CD14-positive monocyte (primary cell): ENCODE results near the gene ZNF273. TPM values are rescaled to one million over a fixed set of nuclear protein-coding genes. Genes with fewer than 3 reads are reported as not detected.
"Not testable (repeated sequence)": the region's sequence is repeated elsewhere in the genome, so short reads cannot be mapped to it uniquely, and the experiment has no call there.

Source experiments
- DNase-seq, 3 donors: peaks; one replicate each; pipeline ENCODE4 v3.0.0-alpha.2; 2011 to 2022
- H2AFZ ChIP-seq: 2 replicates; pipeline ENCODE4 v1.6.0; 2012; ENCODE audit warnings: mild to moderate bottlenecking, low read depth, low read length, inconsistent platforms; ENCODE audit not compliant: insufficient read depth, poor library complexity, severe bottlenecking
- H3K27ac ChIP-seq, 2 donors: 1 replicate in 1 of 2; 2 replicates in 1 of 2; pipeline ENCODE4 v1.5.1; 2012 to 2013; ENCODE audit warnings: low read length in 2 of 2, control low read depth in 1 of 2, inconsistent platforms in 1 of 2, low read depth in 1 of 2, mild to moderate bottlenecking in 1 of 2
- H3K27me3 ChIP-seq, 2 donors: one replicate each; pipeline versions ENCODE4 v1.6.0 to v1.6.1; 2011 to 2013; ENCODE audit warnings: low read length in 2 of 2; ENCODE audit not compliant: control insufficient read depth in 2 of 2, insufficient read depth in 2 of 2
- H3K36me3 ChIP-seq, 2 donors: replicated peaks in 1 of 2; 1 replicate in 1 of 2; 2 replicates in 1 of 2; pipeline versions ENCODE4 v1.5.1 to v1.6.1; 2012 to 2013; ENCODE audit warnings: low read length in 2 of 2, control low read depth in 1 of 2, inconsistent platforms in 1 of 2, mild to moderate bottlenecking in 1 of 2; ENCODE audit not compliant: insufficient read depth in 2 of 2, control insufficient read depth in 1 of 2
- H3K4me1 ChIP-seq, 2 donors: 1 replicate in 1 of 2; 2 replicates in 1 of 2; pipeline versions ENCODE4 v1.5.1 to v1.6.1; 2012 to 2013; ENCODE audit warnings: low read length in 2 of 2, control low read depth in 1 of 2, inconsistent platforms in 1 of 2, mild to moderate bottlenecking in 1 of 2, moderate library complexity in 1 of 2; ENCODE audit not compliant: insufficient read depth in 2 of 2, control insufficient read depth in 1 of 2
- H3K4me2 ChIP-seq: replicated peaks from 2 replicates; pipeline ENCODE3; 2012; ENCODE audit warnings: low read length, moderate library complexity, mild to moderate bottlenecking; ENCODE audit not compliant: poor library complexity, severe bottlenecking; ENCODE audit errors: extremely low read depth
- H3K4me3 ChIP-seq, 3 experiments: fragments of 200-600 bp in 1 of 3; sonication (generic) in 1 of 3; replicated peaks in 1 of 3; 1 replicate in 2 of 3; 2 replicates in 1 of 3; pipeline ENCODE4 v1.5.1; 2011 to 2013; ENCODE audit warnings: low read length in 3 of 3, mild to moderate bottlenecking in 3 of 3, control low read depth in 2 of 3, low read depth in 2 of 3, inconsistent platforms in 1 of 3, moderate library complexity in 1 of 3
- H3K79me2 ChIP-seq: 2 replicates; pipeline ENCODE4 v1.6.0; 2012; ENCODE audit warnings: mild to moderate bottlenecking, control low read depth, inconsistent platforms, low read length, moderate library complexity; ENCODE audit not compliant: insufficient read depth
- H3K9ac ChIP-seq: 2 replicates; pipeline ENCODE4 v1.6.0; 2017; ENCODE audit warnings: low read length, mild to moderate bottlenecking; ENCODE audit not compliant: insufficient read depth, poor library complexity, severe bottlenecking
- H3K9me3 ChIP-seq, 2 donors: replicated peaks in 1 of 2; 1 replicate in 1 of 2; 2 replicates in 1 of 2; pipeline versions ENCODE4 v1.5.1 to v1.6.1; 2012 to 2013; ENCODE audit warnings: low read length in 2 of 2, control low read depth in 1 of 2; ENCODE audit not compliant: control insufficient read depth in 1 of 2, insufficient read depth in 1 of 2
- H4K20me1 ChIP-seq: 2 replicates; pipeline ENCODE4 v1.6.0; 2012; ENCODE audit warnings: mild to moderate bottlenecking, low read length, control low read depth, moderate library complexity; ENCODE audit not compliant: insufficient read depth
- H3K27ac Mint-ChIP-seq, 7 donors: one replicate each; pipeline ENCODE4 v1.8.0; 2020; ENCODE audit warnings: mild to moderate bottlenecking in 7 of 7, mixed read lengths in 7 of 7, moderate library complexity in 6 of 7, inconsistent platforms in 2 of 7
- H3K27me3 Mint-ChIP-seq, 3 donors: one replicate each; pipeline ENCODE4 v1.8.0; 2021 to 2022; ENCODE audit warnings: low read depth in 3 of 3, mild to moderate bottlenecking in 3 of 3, mixed read lengths in 3 of 3, moderate library complexity in 3 of 3, inconsistent platforms in 1 of 3
- H3K36me3 Mint-ChIP-seq, 2 donors: one replicate each; pipeline ENCODE4 v1.8.0; 2020; ENCODE audit warnings: mixed read lengths in 2 of 2, inconsistent platforms in 1 of 2, mild to moderate bottlenecking in 1 of 2
- H3K4me1 Mint-ChIP-seq: one replicate; pipeline ENCODE4 v1.8.0; 2020; ENCODE audit warnings: mild to moderate bottlenecking, mixed read lengths
- H3K4me3 Mint-ChIP-seq, 2 donors: one replicate each; pipeline ENCODE4 v1.8.0; 2020; ENCODE audit warnings: mild to moderate bottlenecking in 2 of 2, mixed read lengths in 2 of 2, moderate library complexity in 1 of 2
- H3K9me3 Mint-ChIP-seq, 7 donors: one replicate each; pipeline ENCODE4 v1.8.0; 2020 to 2022; ENCODE audit warnings: mixed read lengths in 7 of 7, mild to moderate bottlenecking in 6 of 7, moderate library complexity in 6 of 7, inconsistent platforms in 2 of 7
- CTCF ChIP-seq: fragments of 200-600 bp; IDR thresholded peaks from one replicate; pipeline ENCODE4 v1.8.0; 2022; ENCODE audit warnings: antibody characterized with exemption, mild to moderate bottlenecking
- WGBS: methylation state at CpG from one replicate; pipeline ENCODE4 v1.1.5; 2013; ENCODE audit warnings: missing lambda C conversion rate; ENCODE audit not compliant: insufficient coverage; 5-methylcytosine and 5-hydroxymethylcytosine counted together
- intact Hi-C, 2 donors: fragments of 100-400 bp; cut with micrococcal nuclease; formaldehyde crosslinking; loops; one replicate each; pipeline versions ENCODE4 v1.15.0 to v1.15.1; 2023
- polyA plus RNA-seq, 3 donors: library from polyadenylated mRNA; depleted of rRNA in 1 of 3; unstranded in 2 of 3; stranded (reverse) in 1 of 3; fragments of 300-500 nt in 2 of 3; fragments of >200 nt in 1 of 3; fragmentation: Illumina TruSeq in 2 of 3; gene quantifications; 1 replicate in 2 of 3; 2 replicates in 1 of 3; pipeline ENCODE4 v1.2.3, GENCODE V29; 2012 to 2021

ZNF273 gene
- polyA plus RNA-seq, 3 donors, result 0.21 to 1.7 (median 0.62) TPM

GRCh38 chr7:64908358-64908757 is 5.3 kb downstream of the ZNF273 start:
- no peak overlapping the region for H3K9ac ChIP-seq
- peaks cover 95% of the 10 kb centered on the region for H3K79me2 ChIP-seq
- no peaks in the 10 kb centered on the region for H3K36me3 ChIP-seq
- H3K36me3 Mint-ChIP-seq, result peaks cover 13 to 49% of the 10 kb centered on the region in 2 donors
- peaks cover 23 to 63% (median 44%) of the 10 kb centered on the region in 7 donors for H3K9me3 Mint-ChIP-seq
- H3K9me3 ChIP-seq, result peaks cover 36 to 43% of the 10 kb centered on the region in 2 donors
- DNase-seq, result no peak
- no peak overlapping the region for H3K4me2 ChIP-seq
- no peaks in the 10 kb centered on the region for H4K20me1 ChIP-seq
- peaks cover 9 to 10% of the 10 kb centered on the region in 2 donors for H3K4me1 ChIP-seq
- TF ChIP-seq CTCF, result no peak
- H3K27me3 ChIP-seq, result no peaks in the 10 kb centered on the region
- peaks cover 27% of the 10 kb centered on the region for H3K4me1 Mint-ChIP-seq
- intact Hi-C loops, result loop anchor here in 1 of 2 donors (10.0 kb wide), 4 partner anchors 96 to 594 kb away; partner anchors contain the start of genes ERV3-1, ZNF680, ZNF736 and ZNF92
- no peak overlapping the region for H3K4me3 Mint-ChIP-seq
- H2AFZ ChIP-seq, result no peak overlapping the region
- no peak overlapping the region for H3K4me3 ChIP-seq
- no peak overlapping the region for H3K27ac Mint-ChIP-seq
- no peak overlapping the region for H3K27ac ChIP-seq
- no CpG with 5 or more reads among the region's 2 CpGs for WGBS
- H3K27me3 Mint-ChIP-seq, result no peaks in the 10 kb centered on the region

GRCh38 chr7:64914557-64914956 is 11.5 kb downstream of the ZNF273 start:
- no peak overlapping the region for H3K27ac Mint-ChIP-seq
- Histone ChIP-seq H3K36me3 (peaks cover 8 to 17% of the 10 kb centered on the region in 2 donors), H4K20me1 (no peaks in the 10 kb centered on the region), H3K4me3 (no peak overlapping the region), H3K4me2 (no peak overlapping the region), H3K9me3 (peaks cover 57 to 82% of the 10 kb centered on the region in 2 donors), H2AFZ (no peak overlapping the region), H3K9ac (no peak overlapping the region), H3K27me3 (no peaks in the 10 kb centered on the region), H3K27ac (no peak overlapping the region), H3K79me2 (peaks cover 41% of the 10 kb centered on the region), H3K4me1 (no peaks in the 10 kb centered on the region)
- no peak for DNase-seq
- peaks cover 31 to 73% (median 61%) of the 10 kb centered on the region in 7 donors for H3K9me3 Mint-ChIP-seq
- intact Hi-C loops, result no loop called here
- TF ChIP-seq CTCF, result no peak
- H3K36me3 Mint-ChIP-seq, result peaks cover 30 to 56% of the 10 kb centered on the region in 2 donors
- 100% methylated on average over 3 of the region's 3 CpGs for WGBS
- no peaks in the 10 kb centered on the region for H3K4me1 Mint-ChIP-seq
- no peaks in the 10 kb centered on the region for H3K27me3 Mint-ChIP-seq
- no peak overlapping the region for H3K4me3 Mint-ChIP-seq

- H3K27me3 Mint-ChIP-seq, H3K9ac ChIP-seq, H3K27me3 ChIP-seq, H3K27ac ChIP-seq, H3K4me1 ChIP-seq, H2AFZ ChIP-seq, DNase-seq, intact Hi-C loops, H3K4me3 ChIP-seq, H3K4me2 ChIP-seq, H4K20me1 ChIP-seq, H3K27ac Mint-ChIP-seq, H3K4me1 Mint-ChIP-seq, H3K4me3 Mint-ChIP-seq: not testable (repeated sequence)
- H3K79me2 ChIP-seq, result peaks cover 34% of the 10 kb centered on the region
- H3K36me3 ChIP-seq, result peaks cover 14 to 25% of the 10 kb centered on the region in 2 donors
- 98% methylated on average over 8 of the region's 9 CpGs for WGBS
- H3K9me3 Mint-ChIP-seq, result peaks cover 31 to 73% (median 62%) of the 10 kb centered on the region in 7 donors
- H3K9me3 ChIP-seq, result peaks cover 62 to 80% of the 10 kb centered on the region in 2 donors
- peaks cover 38 to 60% of the 10 kb centered on the region in 2 donors for H3K36me3 Mint-ChIP-seq
Observed at GRCh38 chr7:64915301-64915700, 12.2 kb downstream of the ZNF273 start.
